ENCODE measurements around the gene TRMT11. TPM values are rescaled to one million over a fixed set of nuclear protein-coding genes. Genes with fewer than 3 reads are reported as not detected.
A peak's percentile ranks its signal among the peaks of the same experiment; 100 is the strongest.

TRMT11 gene
- total RNA-seq, 1 donor, result 49.2 TPM

- no peak for DNase-seq (ENCODE audit: low read depth)
- peak overlapping the region; percentile 84 for H3K4me3 ChIP-seq (ENCODE audit: low read depth, low read length)
Measured at GRCh38 chr6:125955973-125956372, 30.4 kb upstream of the TRMT11 start.

DNA sequence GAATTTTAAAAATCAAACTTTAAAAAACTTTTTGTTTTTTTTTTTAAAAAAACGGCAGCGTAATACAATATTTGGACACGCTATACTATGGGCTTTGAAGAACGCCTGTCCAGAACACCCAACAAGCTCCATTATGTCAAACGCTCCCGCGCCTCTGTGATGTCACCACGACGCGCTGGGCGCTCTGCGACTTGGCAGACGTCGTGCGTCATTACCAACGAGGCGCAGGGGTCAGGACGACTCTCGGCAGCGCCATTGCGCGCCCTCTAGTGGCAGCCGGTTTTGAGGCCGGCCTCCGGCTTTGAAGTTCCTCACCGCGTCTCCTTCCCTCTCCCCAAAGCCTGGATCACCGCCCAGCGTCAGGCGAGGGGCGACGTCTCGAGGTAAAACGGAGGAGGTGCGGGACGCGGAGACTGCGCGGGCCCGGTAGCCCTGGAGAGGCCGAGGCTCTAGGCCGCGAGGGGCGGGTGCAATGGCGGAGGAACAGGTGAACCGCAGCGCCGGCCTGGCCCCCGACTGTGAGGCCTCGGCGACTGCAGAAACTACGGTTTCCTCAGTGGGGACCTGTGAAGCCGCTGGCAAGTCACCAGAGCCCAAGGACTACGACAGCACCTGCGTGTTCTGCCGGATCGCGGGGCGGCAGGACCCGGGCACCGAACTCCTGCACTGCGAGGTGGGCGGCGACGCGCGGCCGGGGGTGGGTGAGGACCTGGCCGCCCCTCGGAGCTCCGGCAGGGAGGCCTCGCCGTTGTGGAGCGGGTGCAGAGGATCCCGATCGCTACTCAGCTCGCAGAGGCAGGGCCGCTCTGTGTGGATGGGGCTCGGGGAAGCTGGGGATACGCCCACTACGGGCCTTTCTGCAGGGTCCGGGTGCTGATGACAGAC, 29.6 kb upstream of the TRMT11 start, which contains the start of gene HINT3:
Gene HINT3, plus strand, starts transcription at position 265 of the 885 bp plus-strand sequence. Its CDS starts 208 bp downstream, at position 473.
- TF ChIP-seq, protein P1, sequence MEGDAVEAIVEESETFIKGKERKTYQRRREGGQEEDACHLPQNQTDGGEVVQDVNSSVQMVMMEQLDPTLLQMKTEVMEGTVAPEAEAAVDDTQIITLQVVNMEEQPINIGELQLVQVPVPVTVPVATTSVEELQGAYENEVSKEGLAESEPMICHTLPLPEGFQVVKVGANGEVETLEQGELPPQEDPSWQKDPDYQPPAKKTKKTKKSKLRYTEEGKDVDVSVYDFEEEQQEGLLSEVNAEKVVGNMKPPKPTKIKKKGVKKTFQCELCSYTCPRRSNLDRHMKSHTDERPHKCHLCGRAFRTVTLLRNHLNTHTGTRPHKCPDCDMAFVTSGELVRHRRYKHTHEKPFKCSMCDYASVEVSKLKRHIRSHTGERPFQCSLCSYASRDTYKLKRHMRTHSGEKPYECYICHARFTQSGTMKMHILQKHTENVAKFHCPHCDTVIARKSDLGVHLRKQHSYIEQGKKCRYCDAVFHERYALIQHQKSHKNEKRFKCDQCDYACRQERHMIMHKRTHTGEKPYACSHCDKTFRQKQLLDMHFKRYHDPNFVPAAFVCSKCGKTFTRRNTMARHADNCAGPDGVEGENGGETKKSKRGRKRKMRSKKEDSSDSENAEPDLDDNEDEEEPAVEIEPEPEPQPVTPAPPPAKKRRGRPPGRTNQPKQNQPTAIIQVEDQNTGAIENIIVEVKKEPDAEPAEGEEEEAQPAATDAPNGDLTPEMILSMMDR (IDR thresholded peaks at IDR 0.05; ENCODE audit: insufficient read depth, low read depth, low read length), result peak; percentile 93
- peak; percentile 98 for DNase-seq (ENCODE audit: low read depth)
- peak within 1 kb of the TSS; percentile 84 for H3K4me3 ChIP-seq (ENCODE audit: low read depth, low read length)

More at GRCh38 chr6:125955973-125956372, 30.4 kb upstream of the TRMT11 start:
- TF ChIP-seq, protein P1 (IDR thresholded peaks at IDR 0.05; ENCODE audit: insufficient read depth, low read depth, low read length), result no peak

- H3K4me3 ChIP-seq (ENCODE audit: low read depth, low read length), result peak overlapping the region; percentile 84
- TF ChIP-seq, protein P1 (IDR thresholded peaks at IDR 0.05; ENCODE audit: insufficient read depth, low read depth, low read length), result no peak
- DNase-seq (ENCODE audit: low read depth), result no peak
Measured at GRCh38 chr6:125957391-125957693, 29.0 kb upstream of the TRMT11 start.

GRCh38 chr6:125957845-125958244, 28.5 kb upstream of the TRMT11 start:
- H3K4me3 ChIP-seq (ENCODE audit: low read depth, low read length), result peak overlapping the region; percentile 84
- TF ChIP-seq, protein P1 (IDR thresholded peaks at IDR 0.05; ENCODE audit: insufficient read depth, low read depth, low read length), result no peak
- peak; percentile 85 for DNase-seq (ENCODE audit: low read depth)

DNA sequence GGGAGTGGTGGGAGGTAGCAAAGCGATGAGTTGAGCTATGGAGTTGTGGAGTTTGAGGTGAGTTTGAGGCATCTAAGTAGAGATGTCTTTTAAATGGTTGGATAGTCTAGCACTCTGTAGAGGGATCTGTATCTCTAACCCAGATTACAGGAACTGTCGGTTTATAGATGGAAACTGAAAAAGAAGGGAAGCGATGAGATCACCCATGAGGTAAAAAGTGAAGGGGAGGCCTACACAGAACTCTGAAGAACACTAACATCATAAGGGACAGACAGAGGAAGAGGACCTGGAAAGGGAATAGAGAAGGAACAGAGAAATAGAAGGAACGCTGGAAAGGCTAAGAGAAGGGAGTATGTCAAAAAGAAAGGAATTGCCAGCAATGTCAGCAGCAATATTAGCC, 27.3 kb upstream of the TRMT11 start:
- DNase-seq (ENCODE audit: low read depth), result no peak
- TF ChIP-seq, protein P1 (IDR thresholded peaks at IDR 0.05; ENCODE audit: insufficient read depth, low read depth, low read length), result no peak
- no peak overlapping the region for H3K4me3 ChIP-seq (ENCODE audit: low read depth, low read length)

- no peak overlapping the region for H3K4me3 ChIP-seq (ENCODE audit: low read depth, low read length)
- TF ChIP-seq, protein P1 (IDR thresholded peaks at IDR 0.05; ENCODE audit: insufficient read depth, low read depth, low read length), result no peak
- DNase-seq (ENCODE audit: low read depth), result no peak
Measured at GRCh38 chr6:125961117-125961516, 25.2 kb upstream of the TRMT11 start.
